HG03378 (cell line): ENCODE measurements around the gene HILPDA.

Experiments
- ATAC-seq: cut with Tn5 transposase; IDR thresholded peaks from one replicate; pipeline ENCODE4 v1.9.1; 2021; ENCODE audit warnings: mild to moderate bottlenecking, moderate library complexity; ENCODE audit not compliant: unreplicated experiment

Gene HILPDA, protein sequence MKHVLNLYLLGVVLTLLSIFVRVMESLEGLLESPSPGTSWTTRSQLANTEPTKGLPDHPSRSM

DNA sequence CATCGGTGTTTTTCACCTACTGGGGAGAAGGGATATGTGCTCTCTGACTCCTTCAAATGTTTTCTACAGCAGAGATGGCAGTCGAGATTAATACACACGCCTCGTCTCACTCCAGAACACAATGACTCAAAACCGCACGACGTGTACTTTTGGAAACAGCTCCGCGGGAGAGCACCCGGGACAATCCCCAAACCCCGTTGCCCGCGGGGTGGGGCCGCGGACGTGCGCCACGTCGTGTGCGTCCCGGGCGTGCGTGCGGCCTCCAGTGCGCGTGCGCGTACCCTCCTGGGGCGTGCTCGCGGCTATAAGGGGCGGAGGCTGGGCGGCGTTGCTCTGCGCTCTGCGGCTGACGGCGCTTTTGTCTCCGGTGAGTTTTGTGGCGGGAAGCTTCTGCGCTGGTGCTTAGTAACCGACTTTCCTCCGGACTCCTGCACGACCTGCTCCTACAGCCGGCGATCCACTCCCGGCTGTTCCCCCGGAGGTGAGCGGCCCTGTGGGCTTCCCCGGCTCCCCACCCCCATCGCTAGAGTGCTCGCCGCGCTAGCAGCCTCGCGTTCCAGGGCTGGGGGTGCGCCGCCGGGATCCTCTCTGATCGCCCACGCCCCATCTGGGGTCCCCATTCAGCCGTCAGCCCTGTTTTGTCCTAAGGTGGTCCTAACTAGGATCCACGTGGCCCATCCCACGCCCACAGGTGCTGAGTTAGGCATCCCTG lies at the start of gene HILPDA:
HILPDA (plus strand) TSS at position 336 of the 712 bp plus-strand sequence. CDS start 1,391 bp downstream, outside the sequence.
- peak; percentile 71 for ATAC-seq

DNA sequence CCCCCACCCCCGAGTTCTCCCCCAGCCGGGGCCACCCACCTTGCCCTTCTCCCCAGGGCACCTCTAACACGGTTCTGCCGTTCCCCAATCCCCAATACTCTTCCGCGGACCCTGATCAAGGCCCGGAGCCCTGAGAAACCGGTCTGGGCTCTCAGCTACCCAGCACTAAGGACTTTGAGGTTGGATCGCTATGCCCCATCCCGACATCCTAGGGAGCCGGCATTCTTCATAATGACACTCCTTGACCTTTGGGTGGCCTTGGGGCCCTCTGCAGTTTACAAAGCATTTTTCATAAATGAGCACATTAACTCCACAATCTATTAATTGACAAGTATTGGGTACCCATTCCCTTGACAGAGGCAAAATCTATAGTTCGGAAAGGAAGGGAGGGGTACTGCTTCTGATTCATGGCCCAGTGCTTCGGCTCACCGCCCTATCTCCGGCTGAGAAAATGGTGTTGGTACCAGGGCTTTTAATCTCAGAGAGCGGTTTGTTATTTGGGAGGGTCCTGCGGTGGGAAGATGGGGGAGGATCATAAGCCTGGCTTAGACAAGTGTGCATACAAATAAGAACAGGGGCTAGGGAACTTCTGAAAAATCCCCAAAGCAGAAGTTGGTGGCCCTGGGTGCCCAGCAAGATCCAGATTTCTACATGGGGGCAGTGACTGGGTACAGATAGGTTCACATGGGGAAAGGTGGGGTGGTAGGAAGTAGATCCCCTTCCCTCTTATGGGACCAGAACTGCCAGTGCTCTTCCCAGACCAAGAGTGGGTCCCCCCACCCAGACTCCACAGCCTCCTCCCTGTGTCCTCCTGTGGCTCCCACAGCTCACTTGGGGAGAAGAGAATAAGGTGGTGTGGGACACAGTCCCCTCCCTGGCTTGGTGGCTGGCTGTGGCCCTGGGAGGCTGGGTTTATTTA lies 49.1 kb upstream of the HILPDA start:
- ATAC-seq: no peak

DNA sequence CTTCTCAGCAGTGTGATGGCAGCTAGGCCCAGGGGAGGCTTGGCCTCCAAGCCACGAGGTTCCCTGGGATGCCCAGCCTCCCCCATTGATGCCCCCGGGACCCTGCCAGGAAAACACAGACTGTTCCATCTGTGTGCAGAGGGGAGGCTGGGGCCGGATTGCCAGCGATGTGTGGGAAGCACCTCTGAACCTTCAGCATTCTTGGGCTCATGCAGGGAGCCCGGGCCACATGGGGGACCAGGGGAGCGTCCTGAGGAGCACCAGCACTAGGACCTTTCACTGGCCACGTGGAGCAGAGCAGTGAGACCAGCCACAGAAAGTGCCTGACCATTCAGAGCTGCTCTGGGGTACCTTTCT lies 48.5 kb upstream of the HILPDA start:
- ATAC-seq: no peak

GRCh38 chr7:128407751-128408708 lies 47.6 kb upstream of the HILPDA start:
- ATAC-seq: no peak

GRCh38 chr7:128408709-128409595 lies 46.7 kb upstream of the HILPDA start:
- no peak for ATAC-seq

DNA sequence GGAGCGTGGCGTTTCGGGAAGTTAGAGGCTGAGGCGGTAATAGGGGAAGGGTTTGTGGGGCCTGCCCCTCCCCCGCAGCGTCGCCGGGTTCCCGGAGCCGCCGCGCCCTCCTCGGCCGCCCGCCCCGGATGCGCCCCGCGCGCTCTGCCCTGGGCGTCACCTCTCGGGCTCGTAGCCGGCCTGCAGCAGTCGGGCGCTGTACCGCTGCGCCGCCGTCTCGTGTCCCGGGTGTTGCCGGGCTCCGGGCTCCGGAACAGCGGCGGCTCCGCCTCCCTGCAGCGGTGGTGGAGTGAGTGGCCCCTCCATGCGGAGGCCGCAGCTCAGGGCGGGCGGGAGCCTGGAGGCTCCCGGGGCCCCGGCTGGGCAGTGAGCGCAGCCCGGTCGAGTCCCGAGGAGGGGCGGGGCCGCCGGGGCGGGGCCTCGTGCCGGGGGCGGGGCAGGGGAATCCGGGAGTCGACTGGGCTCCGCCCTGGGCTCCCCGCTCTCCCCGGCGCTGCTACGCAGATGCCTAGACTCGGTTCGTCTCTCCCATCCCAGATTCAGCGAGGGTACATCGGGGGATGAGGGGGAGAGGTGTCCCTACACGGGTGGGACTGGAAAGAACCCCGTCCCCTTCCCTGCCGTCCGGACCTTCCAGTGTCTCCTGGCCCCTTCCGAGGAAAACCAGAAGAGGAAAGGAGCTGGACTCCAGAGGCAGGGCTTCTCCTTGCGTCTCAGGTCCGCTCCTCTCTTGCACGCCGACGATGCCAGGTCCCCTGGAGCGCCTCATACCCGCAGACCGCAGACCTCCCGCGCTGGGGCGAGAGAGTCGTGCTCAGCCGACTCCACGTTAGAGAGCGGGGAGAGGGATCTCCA lies 45.9 kb upstream of the HILPDA start, which contains the start of gene IMPDH1:
IMPDH1 (minus strand) TSS at position 387 of the 855 bp plus-strand sequence; CDS start at position 306, 81 bp downstream.
- peak; percentile 64 for ATAC-seq

DNA sequence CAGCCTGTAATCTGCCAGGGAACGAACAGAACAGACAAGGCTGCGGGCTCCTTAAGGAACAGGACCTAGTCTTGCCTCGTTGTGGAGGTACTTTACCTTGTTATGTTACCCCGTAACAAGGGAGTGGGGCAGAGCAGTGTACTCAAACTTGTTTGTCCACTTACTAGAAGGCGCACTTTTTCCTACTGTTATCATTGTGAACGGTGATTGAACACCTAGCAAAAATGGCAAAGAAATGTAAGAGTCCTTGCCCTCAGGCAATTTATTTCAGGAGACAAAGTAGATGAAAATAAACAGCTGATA lies 45.3 kb upstream of the HILPDA start:
- ATAC-seq: no peak

DNA sequence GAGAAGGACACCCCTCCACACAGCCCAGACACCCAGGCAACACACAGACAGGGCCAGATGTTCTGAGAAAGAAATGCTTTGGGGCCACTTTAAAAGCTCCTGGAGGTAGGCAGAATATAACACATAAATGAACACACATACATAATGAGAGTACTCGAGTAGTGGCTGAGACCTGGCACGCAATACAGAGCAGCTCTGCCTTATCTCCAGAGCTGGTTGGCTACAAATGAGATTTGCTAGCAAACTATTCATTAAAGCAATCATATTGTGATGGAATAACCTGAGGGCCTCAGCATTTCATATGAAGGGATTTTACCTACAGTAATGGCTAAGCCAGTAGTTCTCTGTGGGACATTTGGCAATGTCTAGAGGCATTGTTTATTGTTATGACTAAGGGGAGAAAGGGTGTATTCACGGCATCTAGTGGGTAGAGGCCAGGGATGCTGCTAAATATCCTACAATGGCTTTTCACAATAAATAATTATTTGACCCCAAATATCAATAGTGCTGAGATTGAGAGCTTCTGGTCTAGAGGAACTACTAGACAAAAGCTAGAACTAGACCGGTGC lies 40.4 kb upstream of the HILPDA start:
- ATAC-seq: no peak

DNA sequence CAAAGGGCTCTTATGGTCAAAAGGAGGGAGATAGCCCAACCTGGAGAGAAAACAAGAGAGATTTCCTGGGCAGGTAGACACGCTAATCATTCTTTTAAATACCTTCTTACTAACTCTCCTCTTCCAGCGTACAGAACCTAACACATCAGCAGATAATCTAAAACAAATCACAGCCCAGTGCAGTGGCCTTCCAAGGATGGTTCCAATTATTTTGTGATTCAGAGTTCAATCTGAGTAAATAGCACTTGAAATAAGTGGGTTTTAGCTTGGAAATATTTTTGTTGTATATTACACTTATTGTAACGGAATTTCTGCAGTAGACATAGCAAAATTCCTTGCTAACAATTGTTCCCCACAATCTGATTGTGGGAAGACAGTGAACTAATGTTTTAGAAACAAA lies 38.6 kb upstream of the HILPDA start:
- no peak for ATAC-seq

DNA sequence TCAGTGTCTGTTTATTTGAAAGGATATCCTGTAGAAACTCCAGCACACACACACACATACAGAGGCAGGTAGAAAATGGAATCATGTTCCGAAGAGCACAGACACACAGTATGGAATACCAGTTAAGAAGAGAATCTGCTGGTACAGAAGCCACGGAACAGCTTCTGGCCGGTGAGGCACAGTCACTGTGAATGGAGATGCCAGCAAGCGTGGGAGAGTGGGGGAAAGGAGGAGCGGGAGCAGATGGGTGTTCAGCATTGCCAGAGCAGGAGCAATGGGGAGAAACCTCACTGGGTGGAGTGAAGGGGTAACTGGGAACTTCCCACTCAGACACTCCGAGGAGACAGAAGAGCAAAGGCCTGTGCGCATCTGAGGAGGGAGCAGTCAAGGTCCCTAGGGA lies 36.4 kb upstream of the HILPDA start:
- ATAC-seq: no peak

DNA sequence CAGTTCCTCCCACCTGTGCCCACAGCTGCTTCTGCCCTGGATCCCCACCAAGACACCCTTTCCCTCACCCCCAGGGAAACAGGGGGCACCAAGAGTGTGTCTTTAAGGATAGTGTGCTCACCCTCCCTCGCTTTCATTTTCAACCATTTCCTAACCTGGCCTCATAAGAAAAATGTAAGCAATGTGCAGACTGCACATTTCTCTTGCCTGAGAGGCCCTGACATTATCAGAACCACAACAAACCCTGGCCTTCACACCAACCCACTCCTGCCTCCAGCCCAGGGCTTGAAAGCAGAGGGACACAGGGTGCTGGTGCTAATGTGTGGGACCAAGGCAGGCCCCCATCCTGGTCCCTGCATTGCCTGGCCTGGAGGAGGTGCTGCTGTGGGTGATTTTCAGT lies 34.9 kb upstream of the HILPDA start:
- ATAC-seq: no peak

DNA sequence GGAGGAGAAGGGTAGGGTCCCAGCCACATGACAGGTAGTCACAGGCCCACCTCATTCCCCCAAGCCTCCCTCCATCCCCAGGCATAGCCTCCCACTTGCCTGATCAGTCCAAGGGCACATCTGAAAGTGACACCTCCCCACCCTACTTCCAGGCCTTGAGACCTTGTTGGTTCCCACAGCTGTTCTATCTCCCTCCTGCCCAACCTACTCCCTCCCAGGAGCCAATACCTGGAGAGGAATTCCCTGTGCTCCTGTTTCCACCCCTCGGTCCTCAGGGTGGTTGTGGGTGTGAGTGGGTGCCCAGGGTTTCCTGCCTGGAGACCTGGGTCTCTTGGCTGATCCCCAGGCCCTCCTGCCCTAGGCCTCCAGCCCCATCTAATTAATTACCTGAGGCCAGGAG lies 34.3 kb upstream of the HILPDA start:
- ATAC-seq: no peak

GRCh38 chr7:128422037-128422436 lies 33.6 kb upstream of the HILPDA start:
- no peak for ATAC-seq

DNA sequence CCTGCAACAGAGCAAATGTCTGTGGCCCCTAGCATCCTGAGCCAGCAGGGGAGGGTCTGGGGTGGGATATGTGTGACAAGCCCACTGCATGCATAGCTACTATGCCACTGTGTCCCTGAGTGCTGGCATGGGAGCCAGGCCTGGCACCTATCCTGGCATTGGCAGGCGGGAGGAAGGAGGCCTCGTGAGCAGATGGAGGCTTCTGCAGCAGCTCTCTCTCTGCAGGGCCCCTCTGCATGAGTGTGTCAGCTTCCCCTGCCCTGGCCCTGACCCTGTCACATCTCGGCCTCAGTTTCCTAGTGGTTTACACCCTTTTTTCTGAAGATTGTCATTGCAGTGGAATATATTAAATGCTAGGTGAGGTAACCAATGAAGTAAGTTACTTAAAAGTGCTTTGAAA lies 32.8 kb upstream of the HILPDA start:
- no peak for ATAC-seq

- ATAC-seq: no peak
Observed at GRCh38 chr7:128424686-128425275, 30.9 kb upstream of the HILPDA start.

DNA sequence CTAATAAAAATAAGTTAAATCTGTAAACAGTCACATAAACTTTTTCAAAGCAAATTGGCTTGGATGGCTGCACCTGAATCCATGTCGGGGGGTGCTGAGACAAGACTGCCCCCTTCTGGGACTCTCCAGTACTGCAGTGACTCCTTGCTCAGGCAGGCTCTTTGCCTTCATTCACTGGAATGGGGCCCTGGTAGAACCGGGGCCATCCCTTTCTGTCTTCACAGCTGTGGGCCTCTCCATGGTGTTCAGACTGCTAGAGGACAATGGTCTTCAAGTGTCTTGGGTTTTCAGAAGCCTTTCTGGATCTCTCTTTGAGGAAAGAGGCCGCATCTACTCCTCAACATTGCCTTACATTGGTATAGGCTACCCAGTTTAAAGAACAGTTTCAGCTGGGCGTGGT lies 29.8 kb upstream of the HILPDA start:
- no peak for ATAC-seq

DNA sequence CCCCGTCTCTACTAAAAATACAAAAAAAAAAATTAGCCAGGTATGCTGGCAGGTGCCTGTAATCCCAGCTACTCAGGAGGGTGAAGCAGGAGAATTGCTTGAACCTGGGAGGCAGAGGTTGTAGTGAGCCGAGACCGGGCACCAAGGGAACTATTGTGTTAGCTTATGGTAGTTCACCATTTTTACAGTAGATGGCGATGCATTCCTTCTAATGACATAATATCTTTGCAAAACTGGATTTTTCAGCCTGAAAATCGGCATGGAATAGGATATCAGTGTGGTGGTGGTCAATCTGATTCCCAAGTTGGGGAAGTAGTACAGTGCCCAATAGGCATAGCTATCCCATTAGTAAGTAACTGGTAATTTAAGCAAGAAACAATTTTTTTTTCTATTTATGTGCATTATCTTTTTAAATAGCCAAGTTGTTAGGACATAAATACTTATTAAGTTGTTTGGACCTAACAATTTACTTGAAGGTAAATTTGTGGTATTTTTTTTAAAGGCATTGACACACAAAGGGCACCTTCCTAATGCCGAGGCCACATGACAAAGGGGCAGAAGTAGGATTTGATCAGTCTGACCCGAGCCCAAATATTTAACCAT lies 28.3 kb upstream of the HILPDA start:
- no peak for ATAC-seq

DNA sequence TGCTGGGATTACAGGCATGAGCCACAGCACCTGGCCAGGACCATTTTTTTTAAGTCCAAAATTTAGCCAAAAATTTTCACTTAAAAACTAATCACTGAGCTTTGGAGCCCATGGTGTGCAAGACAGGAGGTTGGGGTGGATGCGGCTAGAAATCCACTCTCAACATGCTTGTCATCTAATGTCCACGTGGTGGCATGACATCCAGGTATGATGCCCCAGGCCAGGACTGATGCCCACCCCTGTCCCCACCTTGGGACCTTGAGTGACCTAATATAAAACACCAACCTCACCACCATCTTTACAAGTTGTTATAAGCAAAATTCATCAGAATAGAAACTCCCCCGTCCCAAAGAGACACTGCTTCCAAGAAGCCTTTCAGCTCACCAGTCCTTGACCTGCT lies 25.5 kb upstream of the HILPDA start:
- no peak for ATAC-seq
